CD14-positive monocyte (primary cell): ENCODE results near the gene TBL1XR1. TPM values are rescaled to one million over a fixed set of nuclear protein-coding genes. Genes with fewer than 3 reads are reported as not detected.
A peak's percentile ranks its signal among the peaks of the same experiment; 100 is the strongest.

Experiments
- DNase-seq, 3 donors: peaks; one replicate each; pipeline ENCODE4 v3.0.0-alpha.2; 2011 to 2022
- H2AFZ ChIP-seq: 2 replicates; pipeline ENCODE4 v1.6.0; 2012; ENCODE audit warnings: mild to moderate bottlenecking, low read depth, low read length, inconsistent platforms; ENCODE audit not compliant: insufficient read depth, poor library complexity, severe bottlenecking
- H3K27ac ChIP-seq, 2 donors: 1 replicate in 1 of 2; 2 replicates in 1 of 2; pipeline ENCODE4 v1.5.1; 2012 to 2013; ENCODE audit warnings: low read length in 2 of 2, control low read depth in 1 of 2, inconsistent platforms in 1 of 2, low read depth in 1 of 2, mild to moderate bottlenecking in 1 of 2
- H3K27me3 ChIP-seq, 2 donors: one replicate each; pipeline versions ENCODE4 v1.6.0 to v1.6.1; 2011 to 2013; ENCODE audit warnings: low read length in 2 of 2; ENCODE audit not compliant: control insufficient read depth in 2 of 2, insufficient read depth in 2 of 2
- H3K36me3 ChIP-seq, 2 donors: replicated peaks in 1 of 2; 1 replicate in 1 of 2; 2 replicates in 1 of 2; pipeline versions ENCODE4 v1.5.1 to v1.6.1; 2012 to 2013; ENCODE audit warnings: low read length in 2 of 2, control low read depth in 1 of 2, inconsistent platforms in 1 of 2, mild to moderate bottlenecking in 1 of 2; ENCODE audit not compliant: insufficient read depth in 2 of 2, control insufficient read depth in 1 of 2
- H3K4me1 ChIP-seq, 2 donors: 1 replicate in 1 of 2; 2 replicates in 1 of 2; pipeline versions ENCODE4 v1.5.1 to v1.6.1; 2012 to 2013; ENCODE audit warnings: low read length in 2 of 2, control low read depth in 1 of 2, inconsistent platforms in 1 of 2, mild to moderate bottlenecking in 1 of 2, moderate library complexity in 1 of 2; ENCODE audit not compliant: insufficient read depth in 2 of 2, control insufficient read depth in 1 of 2
- H3K4me2 ChIP-seq: replicated peaks from 2 replicates; pipeline ENCODE3; 2012; ENCODE audit warnings: low read length, moderate library complexity, mild to moderate bottlenecking; ENCODE audit not compliant: poor library complexity, severe bottlenecking; ENCODE audit errors: extremely low read depth
- H3K4me3 ChIP-seq, 3 experiments: fragments of 200-600 bp in 1 of 3; sonication (generic) in 1 of 3; replicated peaks in 1 of 3; 1 replicate in 2 of 3; 2 replicates in 1 of 3; pipeline ENCODE4 v1.5.1; 2011 to 2013; ENCODE audit warnings: low read length in 3 of 3, mild to moderate bottlenecking in 3 of 3, control low read depth in 2 of 3, low read depth in 2 of 3, inconsistent platforms in 1 of 3, moderate library complexity in 1 of 3
- H3K79me2 ChIP-seq: 2 replicates; pipeline ENCODE4 v1.6.0; 2012; ENCODE audit warnings: mild to moderate bottlenecking, control low read depth, inconsistent platforms, low read length, moderate library complexity; ENCODE audit not compliant: insufficient read depth
- H3K9ac ChIP-seq: 2 replicates; pipeline ENCODE4 v1.6.0; 2017; ENCODE audit warnings: low read length, mild to moderate bottlenecking; ENCODE audit not compliant: insufficient read depth, poor library complexity, severe bottlenecking
- H3K9me3 ChIP-seq, 2 donors: replicated peaks in 1 of 2; 1 replicate in 1 of 2; 2 replicates in 1 of 2; pipeline versions ENCODE4 v1.5.1 to v1.6.1; 2012 to 2013; ENCODE audit warnings: low read length in 2 of 2, control low read depth in 1 of 2; ENCODE audit not compliant: control insufficient read depth in 1 of 2, insufficient read depth in 1 of 2
- H4K20me1 ChIP-seq: 2 replicates; pipeline ENCODE4 v1.6.0; 2012; ENCODE audit warnings: mild to moderate bottlenecking, low read length, control low read depth, moderate library complexity; ENCODE audit not compliant: insufficient read depth
- H3K27ac Mint-ChIP-seq, 7 donors: one replicate each; pipeline ENCODE4 v1.8.0; 2020; ENCODE audit warnings: mild to moderate bottlenecking in 7 of 7, mixed read lengths in 7 of 7, moderate library complexity in 6 of 7, inconsistent platforms in 2 of 7
- H3K27me3 Mint-ChIP-seq, 3 donors: one replicate each; pipeline ENCODE4 v1.8.0; 2021 to 2022; ENCODE audit warnings: low read depth in 3 of 3, mild to moderate bottlenecking in 3 of 3, mixed read lengths in 3 of 3, moderate library complexity in 3 of 3, inconsistent platforms in 1 of 3
- H3K36me3 Mint-ChIP-seq, 2 donors: one replicate each; pipeline ENCODE4 v1.8.0; 2020; ENCODE audit warnings: mixed read lengths in 2 of 2, inconsistent platforms in 1 of 2, mild to moderate bottlenecking in 1 of 2
- H3K4me1 Mint-ChIP-seq: one replicate; pipeline ENCODE4 v1.8.0; 2020; ENCODE audit warnings: mild to moderate bottlenecking, mixed read lengths
- H3K4me3 Mint-ChIP-seq, 2 donors: one replicate each; pipeline ENCODE4 v1.8.0; 2020; ENCODE audit warnings: mild to moderate bottlenecking in 2 of 2, mixed read lengths in 2 of 2, moderate library complexity in 1 of 2
- H3K9me3 Mint-ChIP-seq, 7 donors: one replicate each; pipeline ENCODE4 v1.8.0; 2020 to 2022; ENCODE audit warnings: mixed read lengths in 7 of 7, mild to moderate bottlenecking in 6 of 7, moderate library complexity in 6 of 7, inconsistent platforms in 2 of 7
- CTCF ChIP-seq: fragments of 200-600 bp; IDR thresholded peaks from one replicate; pipeline ENCODE4 v1.8.0; 2022; ENCODE audit warnings: antibody characterized with exemption, mild to moderate bottlenecking
- whole genome bisulfite sequencing: methylation state at CpG from one replicate; pipeline ENCODE4 v1.1.5; 2013; ENCODE audit warnings: missing lambda C conversion rate; ENCODE audit not compliant: insufficient coverage; 5-methylcytosine and 5-hydroxymethylcytosine counted together
- intact Hi-C, 2 donors: fragments of 100-400 bp; cut with micrococcal nuclease; formaldehyde crosslinking; loops; one replicate each; pipeline versions ENCODE4 v1.15.0 to v1.15.1; 2023
- polyA plus RNA-seq, 3 donors: library from polyadenylated mRNA; depleted of rRNA in 1 of 3; unstranded in 2 of 3; stranded (reverse) in 1 of 3; fragments of 300-500 nt in 2 of 3; fragments of >200 nt in 1 of 3; fragmentation: Illumina TruSeq in 2 of 3; gene quantifications; 1 replicate in 2 of 3; 2 replicates in 1 of 3; pipeline ENCODE4 v1.2.3, GENCODE V29; 2012 to 2021

The TBL1XR1 gene
- polyA plus RNA-seq, 3 donors = 10.2 to 20.4 (median 18.3) TPM

DNA sequence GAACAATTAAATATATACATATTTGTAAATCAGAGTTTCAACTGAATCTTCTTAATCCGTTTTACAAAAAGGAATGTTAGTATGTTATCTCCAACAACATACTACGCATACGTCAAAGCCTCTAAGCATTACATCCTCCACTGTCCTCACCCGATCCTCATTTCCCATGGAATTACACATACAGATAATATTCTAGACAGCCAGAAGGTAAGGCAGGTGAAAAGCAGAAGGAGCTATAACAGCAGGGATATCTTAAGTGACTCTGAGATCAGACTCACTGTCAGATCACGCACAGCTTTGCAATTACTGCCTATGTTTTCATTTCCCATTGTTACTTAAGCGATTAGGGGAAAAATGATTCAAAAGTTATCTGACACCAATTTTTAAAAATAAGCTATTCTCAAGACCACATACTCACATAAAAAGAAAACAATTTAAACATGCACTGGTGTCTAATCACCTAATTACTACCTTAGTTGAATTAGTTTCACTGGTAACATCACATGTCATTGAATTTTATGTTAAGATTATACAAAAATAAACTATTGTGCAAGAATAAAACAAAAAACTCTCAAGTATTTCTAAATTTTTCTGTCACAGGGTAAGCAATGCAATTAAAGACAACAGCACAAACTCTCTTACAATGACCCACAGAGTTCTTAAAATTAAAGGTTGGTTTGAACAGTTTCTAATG is 92.8 kb downstream of the TBL1XR1 start:
- Histone ChIP-seq H2AFZ (no peak overlapping the region), H3K9me3 (no peaks in the 10 kb centered on the region), H3K36me3 (no peaks in the 10 kb centered on the region), H3K4me1 (no peaks in the 10 kb centered on the region), H3K27me3 (no peaks in the 10 kb centered on the region), H3K4me3 (no peak overlapping the region), H3K4me2 (no peak overlapping the region), H4K20me1 (peaks cover 92% of the 10 kb centered on the region), H3K79me2 (peaks cover 100% of the 10 kb centered on the region), H3K27ac (peak overlapping the region in 1 of 2 donors; percentile 35), H3K9ac (no peak overlapping the region)
- Mint-ChIP-seq H3K9me3 (peaks cover 0 to 2% (median 0%) of the 10 kb centered on the region in 7 donors), H3K4me1 (peaks cover 27% of the 10 kb centered on the region), H3K36me3 (no peaks in the 10 kb centered on the region), H3K27me3 (no peaks in the 10 kb centered on the region), H3K4me3 (no peak overlapping the region), H3K27ac (peak overlapping the region in 1 of 7 donors; percentile 50)
- no CpG with 5 or more reads among the region's 6 CpGs for WGBS
- no peak for TF ChIP-seq CTCF
- intact Hi-C loops = no loop called here
- DNase-seq = no peak

DNA sequence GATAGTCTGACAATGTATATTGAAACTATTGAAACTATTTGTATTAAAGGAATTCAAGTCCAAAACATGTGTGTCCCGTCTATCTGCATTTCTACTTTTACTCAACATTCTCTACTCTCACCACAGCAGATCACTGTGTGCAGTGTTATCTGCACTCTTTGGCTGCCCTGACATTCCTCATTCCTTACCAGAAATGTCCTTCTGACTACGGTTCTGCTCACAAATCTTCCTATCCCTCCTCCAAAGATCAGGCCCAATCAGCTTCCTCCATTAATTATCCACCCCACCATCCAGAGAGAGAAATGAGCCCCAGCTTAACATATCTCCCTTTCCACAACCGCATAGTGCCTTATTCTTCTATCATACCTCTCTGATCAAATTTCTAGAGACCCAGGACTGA is 94.7 kb downstream of the TBL1XR1 start:
- no peak for TF ChIP-seq CTCF
- peak overlapping the region in 4 of 7 donors; percentile 37 to 89 (median 68) for H3K27ac Mint-ChIP-seq
- H3K4me1 Mint-ChIP-seq = peaks cover 20% of the 10 kb centered on the region
- peaks cover 94% of the 10 kb centered on the region for H4K20me1 ChIP-seq
- no peak overlapping the region for H2AFZ ChIP-seq
- DNase-seq = no peak
- no peak overlapping the region for H3K4me2 ChIP-seq
- no peak overlapping the region for H3K27ac ChIP-seq
- H3K4me3 Mint-ChIP-seq = no peak overlapping the region
- H3K36me3 ChIP-seq = no peaks in the 10 kb centered on the region
- H3K27me3 Mint-ChIP-seq = no peaks in the 10 kb centered on the region
- H3K4me1 ChIP-seq = no peaks in the 10 kb centered on the region
- H3K9me3 Mint-ChIP-seq = peaks cover 0 to 2% (median 0%) of the 10 kb centered on the region in 7 donors
- no peak overlapping the region for H3K9ac ChIP-seq
- H3K27me3 ChIP-seq = no peaks in the 10 kb centered on the region
- H3K79me2 ChIP-seq = peaks cover 100% of the 10 kb centered on the region
- no peaks in the 10 kb centered on the region for H3K9me3 ChIP-seq
- 71% methylated on average over 2 of the region's 3 CpGs for WGBS
- H3K4me3 ChIP-seq = no peak overlapping the region
- intact Hi-C loops = no loop called here
- peaks cover 2% of the 10 kb centered on the region in 2 donors for H3K36me3 Mint-ChIP-seq
